GM12878 (cell line): Measurements from ENCODE around the gene FBXO17.

Experiments
- EP300 ChIP-seq, 2 experiments: fragments of 150-350 bp in 1 of 2; IDR thresholded peaks; 2 replicates each; pipeline ENCODE4 v1.6.1; 2011 to 2012; ENCODE audit warnings: low read depth in 2 of 2, low read length in 2 of 2, borderline replicate concordance in 1 of 2, improper control_type of control experiment in 1 of 2, inconsistent platforms in 1 of 2; ENCODE audit not compliant: control insufficient read depth in 1 of 2
- HCFC1 ChIP-seq: fragments of 150-350 bp; IDR thresholded peaks from 2 replicates; pipeline ENCODE4 v1.6.1; 2014; ENCODE audit warnings: low read length
- POLR2A ChIP-seq: IDR thresholded peaks from 2 replicates; pipeline ENCODE4 v1.6.1; 2011; ENCODE audit warnings: low read depth, mild to moderate bottlenecking, low read length
- POLR2AphosphoS5 ChIP-seq: IDR thresholded peaks from 2 replicates; pipeline ENCODE4 v1.6.1; 2011; ENCODE audit warnings: mild to moderate bottlenecking, low read length, inconsistent platforms
- SIN3A ChIP-seq: IDR thresholded peaks from 2 replicates; pipeline ENCODE4 v1.6.1; 2012; ENCODE audit warnings: low read depth, low read length, improper control_type of control experiment
- SUZ12 ChIP-seq: fragments of 200-600 bp; sonication (generic); IDR thresholded peaks from one replicate; pipeline ENCODE4 v1.6.1; 2018; ENCODE audit warnings: antibody characterized with exemption, mild to moderate bottlenecking; ENCODE audit not compliant: unreplicated experiment
- TAF1 ChIP-seq: IDR thresholded peaks from 2 replicates; pipeline ENCODE4 v1.6.1; 2011; ENCODE audit warnings: mild to moderate bottlenecking, low read depth, low read length, borderline replicate concordance
- TCF3 ChIP-seq: IDR thresholded peaks from 2 replicates; pipeline ENCODE4 v1.6.1; 2012; ENCODE audit warnings: low read depth, mild to moderate bottlenecking, low read length, borderline replicate concordance; ENCODE audit not compliant: insufficient read depth
- ZNF384 ChIP-seq: IDR thresholded peaks from 2 replicates; pipeline ENCODE4 v1.6.1; 2012; ENCODE audit warnings: low read depth, mild to moderate bottlenecking, low read length, improper control_type of control experiment, borderline replicate concordance
- TF ChIP-seq, protein P1 (sequence below), 3 experiments: IDR thresholded peaks in 2 of 3; conservative IDR thresholded peaks in 1 of 3; 2 replicates each; pipeline ENCODE4 v1.5.1; 2011; ENCODE audit warnings: low read depth in 3 of 3, low read length in 3 of 3, mild to moderate bottlenecking in 3 of 3, control low read depth in 2 of 3, moderate library complexity in 2 of 3, inconsistent platforms in 1 of 3, mixed read lengths in 1 of 3; ENCODE audit not compliant: control insufficient read depth in 2 of 3, insufficient read depth in 1 of 3; ENCODE audit errors: extremely low read depth in 1 of 3
- TF ChIP-seq, protein P2 (sequence below): IDR thresholded peaks from 2 replicates; pipeline ENCODE4 v1.6.1; 2012; ENCODE audit warnings: low read depth, low read length, improper control_type of control experiment

DNA sequence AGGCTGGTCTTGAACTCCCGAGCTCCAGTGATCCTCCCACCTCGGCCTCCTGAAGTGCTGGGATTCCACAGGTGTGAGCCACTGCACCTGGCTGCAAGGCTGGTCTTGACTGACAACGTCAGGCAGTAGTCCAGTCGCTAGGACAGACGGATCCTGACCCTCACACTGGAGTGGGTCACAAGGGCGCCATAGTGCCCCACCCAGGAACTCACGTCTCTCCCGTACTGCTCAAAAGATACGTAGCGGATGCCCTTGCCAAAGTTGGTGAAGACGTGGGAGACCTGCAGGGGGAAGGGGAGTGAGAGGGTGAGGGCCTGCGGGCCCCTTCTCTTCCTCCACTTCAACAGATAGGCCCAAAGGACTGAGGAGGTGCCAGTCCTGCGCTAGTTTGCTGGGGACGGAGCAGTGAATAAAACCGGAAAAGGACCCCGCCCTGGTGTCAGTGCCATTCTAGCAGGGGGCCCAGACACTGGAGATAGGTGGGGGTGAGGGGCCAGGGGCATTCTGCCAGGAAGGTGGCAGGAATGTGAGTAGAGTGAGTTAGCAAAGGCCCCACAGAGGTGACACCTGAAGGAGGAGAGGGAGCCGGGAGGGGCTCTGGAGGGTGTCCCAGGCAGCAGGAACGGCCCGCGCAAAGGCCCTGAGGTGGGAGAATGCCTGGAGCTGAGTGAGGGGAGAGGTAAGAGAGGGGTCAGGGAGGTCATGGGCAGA, 32.9 kb downstream of the FBXO17 start:
- TF ChIP-seq, protein P1, sequence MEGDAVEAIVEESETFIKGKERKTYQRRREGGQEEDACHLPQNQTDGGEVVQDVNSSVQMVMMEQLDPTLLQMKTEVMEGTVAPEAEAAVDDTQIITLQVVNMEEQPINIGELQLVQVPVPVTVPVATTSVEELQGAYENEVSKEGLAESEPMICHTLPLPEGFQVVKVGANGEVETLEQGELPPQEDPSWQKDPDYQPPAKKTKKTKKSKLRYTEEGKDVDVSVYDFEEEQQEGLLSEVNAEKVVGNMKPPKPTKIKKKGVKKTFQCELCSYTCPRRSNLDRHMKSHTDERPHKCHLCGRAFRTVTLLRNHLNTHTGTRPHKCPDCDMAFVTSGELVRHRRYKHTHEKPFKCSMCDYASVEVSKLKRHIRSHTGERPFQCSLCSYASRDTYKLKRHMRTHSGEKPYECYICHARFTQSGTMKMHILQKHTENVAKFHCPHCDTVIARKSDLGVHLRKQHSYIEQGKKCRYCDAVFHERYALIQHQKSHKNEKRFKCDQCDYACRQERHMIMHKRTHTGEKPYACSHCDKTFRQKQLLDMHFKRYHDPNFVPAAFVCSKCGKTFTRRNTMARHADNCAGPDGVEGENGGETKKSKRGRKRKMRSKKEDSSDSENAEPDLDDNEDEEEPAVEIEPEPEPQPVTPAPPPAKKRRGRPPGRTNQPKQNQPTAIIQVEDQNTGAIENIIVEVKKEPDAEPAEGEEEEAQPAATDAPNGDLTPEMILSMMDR (IDR thresholded peaks at IDR 0.05 in 2 of 3, conservative IDR thresholded peaks at IDR 0.05 in 1 of 3; ENCODE audit: control insufficient read depth in 2 of 3, extremely low read depth in 1 of 3, insufficient read depth in 1 of 3, low read depth in 3 of 3, low read length in 3 of 3): no peak
- no peak for TF ChIP-seq TAF1
- no peak for TF ChIP-seq TCF3
- no peak for TF ChIP-seq HCFC1
- TF ChIP-seq ZNF384: no peak
- TF ChIP-seq POLR2A: no peak
- TF ChIP-seq SIN3A: no peak
- no peak for TF ChIP-seq EP300 (IDR thresholded peaks at IDR 0.05; ENCODE audit: borderline replicate concordance in 1 of 2, control insufficient read depth in 1 of 2, low read depth in 2 of 2, low read length in 2 of 2)
- TF ChIP-seq SUZ12: no peak
- TF ChIP-seq POLR2AphosphoS5: no peak
- TF ChIP-seq, protein P2, sequence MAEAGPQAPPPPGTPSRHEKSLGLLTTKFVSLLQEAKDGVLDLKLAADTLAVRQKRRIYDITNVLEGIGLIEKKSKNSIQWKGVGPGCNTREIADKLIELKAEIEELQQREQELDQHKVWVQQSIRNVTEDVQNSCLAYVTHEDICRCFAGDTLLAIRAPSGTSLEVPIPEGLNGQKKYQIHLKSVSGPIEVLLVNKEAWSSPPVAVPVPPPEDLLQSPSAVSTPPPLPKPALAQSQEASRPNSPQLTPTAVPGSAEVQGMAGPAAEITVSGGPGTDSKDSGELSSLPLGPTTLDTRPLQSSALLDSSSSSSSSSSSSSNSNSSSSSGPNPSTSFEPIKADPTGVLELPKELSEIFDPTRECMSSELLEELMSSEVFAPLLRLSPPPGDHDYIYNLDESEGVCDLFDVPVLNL: no peak
